ENCODE measurements around the gene ORMDL2. TPM values are rescaled to one million over a fixed set of nuclear protein-coding genes. Genes with fewer than 3 reads are reported as not detected.

ORMDL2 gene
- total and polyA plus RNA-seq, 4 donors: 23.6 to 37.4 (median 33.6) TPM

- Histone ChIP-seq H3K4me3 (ENCODE audit: low read length in 2 of 2) (peak overlapping the region in 1 of 2 donors; percentile 61), H3K4me1 (ENCODE audit: control insufficient read depth in 1 of 2, insufficient read depth in 2 of 2, low read length in 2 of 2) (no peaks in the 10 kb centered on the region), H3K9me3 (ENCODE audit: control insufficient read depth, low read length) (no peaks in the 10 kb centered on the region), H3K27me3 (ENCODE audit: control insufficient read depth in 1 of 2, insufficient read depth in 2 of 2, low read length in 1 of 2) (no peaks in the 10 kb centered on the region), H3K27ac (ENCODE audit: low read depth in 1 of 2, low read length in 2 of 2) (no peak overlapping the region), H3K36me3 (ENCODE audit: control insufficient read depth in 1 of 2, insufficient read depth in 2 of 2, low read length in 1 of 2) (peaks cover 4 to 11% of the 10 kb centered on the region in 2 donors)
- DNase-seq (peak in 1 of 2 donors; percentile 21), ATAC-seq (ENCODE audit: low FRiP score) (no peak)
- WGBS, 2 donors: 66% methylated on average over 6 of the region's 6 CpGs
- intact Hi-C loops (cut with DNase I): no loop called here
Measured at GRCh38 chr12:55818886-55819285, 1.0 kb downstream of the ORMDL2 start.

DNA sequence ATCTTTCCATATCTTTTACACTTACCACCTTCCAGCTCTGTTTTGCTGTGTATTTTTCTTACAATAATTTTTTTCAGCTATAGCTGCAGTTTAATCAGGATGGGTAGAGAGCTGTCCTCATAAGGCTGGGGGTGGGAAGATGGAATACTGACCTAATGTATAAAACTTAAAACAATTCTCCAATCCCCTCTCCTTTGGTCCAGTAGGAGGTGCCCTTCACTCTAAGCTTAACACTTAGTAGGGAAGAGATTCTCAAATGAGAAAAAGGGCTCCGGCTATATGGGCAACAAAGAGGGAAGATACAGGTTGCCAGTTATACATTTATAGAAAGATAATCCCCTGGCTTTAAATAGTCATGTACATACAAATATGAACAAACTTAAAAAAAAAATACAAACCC lies 2.8 kb downstream of the ORMDL2 start:
- WGBS, 2 donors: 72 to 86% methylated on average over 1 of the region's 1 CpG
- Histone ChIP-seq H3K27ac (ENCODE audit: low read depth in 1 of 2, low read length in 2 of 2) (no peak overlapping the region), H3K4me3 (ENCODE audit: low read length in 2 of 2) (no peak overlapping the region), H3K27me3 (ENCODE audit: control insufficient read depth in 1 of 2, insufficient read depth in 2 of 2, low read length in 1 of 2) (no peaks in the 10 kb centered on the region), H3K9me3 (ENCODE audit: control insufficient read depth, low read length) (no peaks in the 10 kb centered on the region), H3K36me3 (ENCODE audit: control insufficient read depth in 1 of 2, insufficient read depth in 2 of 2, low read length in 1 of 2) (peaks cover 4 to 11% of the 10 kb centered on the region in 2 donors), H3K4me1 (ENCODE audit: control insufficient read depth in 1 of 2, insufficient read depth in 2 of 2, low read length in 2 of 2) (no peaks in the 10 kb centered on the region)
- intact Hi-C loops (cut with DNase I): no loop called here
- DNase-seq (no peak), ATAC-seq (ENCODE audit: low FRiP score) (no peak)

DNA sequence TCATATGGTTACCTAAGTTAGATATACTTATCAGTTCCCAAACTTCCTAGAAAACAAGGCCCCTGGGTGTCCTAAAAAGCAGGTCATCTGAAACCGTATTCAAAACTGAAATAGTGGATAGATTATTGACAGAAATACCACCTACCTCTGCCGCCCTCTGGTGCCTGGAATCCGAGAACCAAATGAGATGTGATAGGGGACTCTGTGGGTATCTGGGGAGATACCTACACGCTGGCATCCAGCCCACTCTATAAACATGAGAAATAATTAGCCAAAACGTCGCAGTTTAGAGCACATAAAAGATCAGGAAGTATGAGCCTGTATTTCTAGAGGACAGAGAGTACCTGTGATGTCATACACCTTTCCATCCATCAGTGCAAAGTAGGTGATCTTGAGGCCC lies 4.4 kb downstream of the ORMDL2 start:
- intact Hi-C loops (cut with DNase I): no loop called here
- H3K4me3 ChIP-seq (ENCODE audit: low read length in 2 of 2): no peak overlapping the region
- ATAC-seq (ENCODE audit: low FRiP score): no peak
- no peak overlapping the region for H3K27ac ChIP-seq (ENCODE audit: low read depth in 1 of 2, low read length in 2 of 2)
- peak in 1 of 2 donors; percentile 48 for DNase-seq
- H3K9me3 ChIP-seq (ENCODE audit: control insufficient read depth, low read length): no peaks in the 10 kb centered on the region
- H3K36me3 ChIP-seq (ENCODE audit: control insufficient read depth in 1 of 2, insufficient read depth in 2 of 2, low read length in 1 of 2): peaks cover 4 to 11% of the 10 kb centered on the region in 2 donors
- H3K4me1 ChIP-seq (ENCODE audit: control insufficient read depth in 1 of 2, insufficient read depth in 2 of 2, low read length in 2 of 2): peaks cover 0 to 2% of the 10 kb centered on the region in 2 donors
- WGBS, 2 donors: 31 to 35% methylated on average over 6 of the region's 6 CpGs
- H3K27me3 ChIP-seq (ENCODE audit: control insufficient read depth in 1 of 2, insufficient read depth in 2 of 2, low read length in 1 of 2): no peaks in the 10 kb centered on the region

GRCh38 chr12:55823419-55823818 lies 5.6 kb downstream of the ORMDL2 start:
- H3K27ac ChIP-seq (ENCODE audit: low read depth in 1 of 2, low read length in 2 of 2): no peak overlapping the region
- intact Hi-C loops (cut with DNase I): no loop called here
- ATAC-seq (ENCODE audit: low FRiP score) (no peak), DNase-seq (no peak)
- no peak overlapping the region for H3K4me3 ChIP-seq (ENCODE audit: low read length in 2 of 2)
- 87 to 91% methylated on average over 4 of the region's 4 CpGs for WGBS, 2 donors
- H3K27me3 ChIP-seq (ENCODE audit: control insufficient read depth in 1 of 2, insufficient read depth in 2 of 2, low read length in 1 of 2): no peaks in the 10 kb centered on the region
- peaks cover 4 to 11% of the 10 kb centered on the region in 2 donors for H3K36me3 ChIP-seq (ENCODE audit: control insufficient read depth in 1 of 2, insufficient read depth in 2 of 2, low read length in 1 of 2)
- peaks cover 0 to 3% of the 10 kb centered on the region in 2 donors for H3K4me1 ChIP-seq (ENCODE audit: control insufficient read depth in 1 of 2, insufficient read depth in 2 of 2, low read length in 2 of 2)
- no peaks in the 10 kb centered on the region for H3K9me3 ChIP-seq (ENCODE audit: control insufficient read depth, low read length)

DNA sequence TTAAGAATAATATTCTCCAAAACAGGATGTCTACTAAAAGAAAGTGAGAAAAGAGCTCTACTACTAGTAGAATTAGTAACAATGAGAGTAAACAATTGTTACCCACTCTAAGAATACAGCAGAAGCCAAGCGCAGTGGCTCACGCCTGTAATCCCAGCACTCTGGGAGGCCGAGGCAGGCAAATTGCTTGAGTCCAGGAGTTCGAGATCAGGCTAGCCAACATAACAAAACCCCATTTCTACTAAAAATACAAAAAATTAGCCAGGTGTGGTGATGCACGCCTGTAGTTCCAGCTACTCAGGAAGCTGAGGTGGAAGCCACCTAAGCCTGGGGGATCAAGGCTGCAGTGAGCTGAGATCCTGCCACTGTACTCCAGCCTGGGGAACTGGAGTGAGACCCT lies 6.9 kb downstream of the ORMDL2 start:
- intact Hi-C loops (cut with DNase I): loop anchor here (5.0 kb wide), 2 partner anchors 82 to 103 kb away; partner anchors contain the start of genes GDF11 (in 1 of the 2) and PYM1 (in 1 of the 2)
- no peak for ATAC-seq (ENCODE audit: low FRiP score)
- H3K36me3 ChIP-seq (ENCODE audit: control insufficient read depth in 1 of 2, insufficient read depth in 2 of 2, low read length in 1 of 2): peaks cover 4 to 11% of the 10 kb centered on the region in 2 donors

GRCh38 chr12:55827806-55828205 lies 10.0 kb downstream of the ORMDL2 start:
- Histone ChIP-seq H3K27me3 (ENCODE audit: control insufficient read depth in 1 of 2, insufficient read depth in 2 of 2, low read length in 1 of 2) (no peaks in the 10 kb centered on the region), H3K4me3 (ENCODE audit: low read length in 2 of 2) (no peak overlapping the region), H3K4me1 (ENCODE audit: control insufficient read depth in 1 of 2, insufficient read depth in 2 of 2, low read length in 2 of 2) (peaks cover 0 to 3% of the 10 kb centered on the region in 2 donors), H3K9me3 (ENCODE audit: control insufficient read depth, low read length) (no peaks in the 10 kb centered on the region), H3K27ac (ENCODE audit: low read depth in 1 of 2, low read length in 2 of 2) (no peak overlapping the region), H3K36me3 (ENCODE audit: control insufficient read depth in 1 of 2, insufficient read depth in 2 of 2, low read length in 1 of 2) (no peaks in the 10 kb centered on the region)
- intact Hi-C loops (cut with DNase I): loop anchor here (5.0 kb wide), 2 partner anchors 86 to 99 kb away; partner anchors contain the start of genes GDF11 (in 1 of the 2) and PYM1 (in 1 of the 2)
- ATAC-seq (ENCODE audit: low FRiP score) (no peak), DNase-seq (no peak)
- WGBS, 2 donors: 88 to 90% methylated on average over 15 of the region's 15 CpGs

More for the DNA sequence above, 6.9 kb downstream of the ORMDL2 start:
- WGBS, 2 donors: 78 to 83% methylated on average over 5 of the region's 5 CpGs
- Histone ChIP-seq H3K4me3 (ENCODE audit: low read length in 2 of 2) (no peak overlapping the region), H3K9me3 (ENCODE audit: control insufficient read depth, low read length) (no peaks in the 10 kb centered on the region), H3K4me1 (ENCODE audit: control insufficient read depth in 1 of 2, insufficient read depth in 2 of 2, low read length in 2 of 2) (peaks cover 0 to 3% of the 10 kb centered on the region in 2 donors), H3K27me3 (ENCODE audit: control insufficient read depth in 1 of 2, insufficient read depth in 2 of 2, low read length in 1 of 2) (no peaks in the 10 kb centered on the region), H3K27ac (ENCODE audit: low read depth in 1 of 2, low read length in 2 of 2) (no peak overlapping the region)
- peak in 1 of 2 donors; percentile 37 for DNase-seq

DNA sequence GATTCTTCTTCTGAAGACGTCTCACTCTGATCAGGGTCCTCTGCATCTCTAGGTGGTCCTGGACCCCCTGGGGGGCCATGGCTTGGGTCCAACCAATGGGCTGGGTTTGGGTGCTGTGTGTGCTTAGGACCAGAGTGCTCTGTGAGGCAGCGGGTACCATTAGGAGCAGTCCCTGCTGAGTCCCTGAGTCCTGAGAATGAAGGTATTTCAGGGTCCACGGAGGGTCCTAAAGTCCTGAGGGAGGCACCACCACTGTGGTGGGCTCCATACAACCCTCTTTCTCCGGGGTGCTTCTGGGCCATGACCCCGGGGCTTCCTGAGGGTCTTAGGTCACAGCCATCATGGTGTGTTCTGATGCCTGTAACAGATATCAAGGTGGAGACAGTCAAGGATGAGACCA lies 10.5 kb downstream of the ORMDL2 start:
- WGBS, 2 donors: 86 to 87% methylated on average over 5 of the region's 5 CpGs
- Histone ChIP-seq H3K9me3 (ENCODE audit: control insufficient read depth, low read length) (no peaks in the 10 kb centered on the region), H3K27me3 (ENCODE audit: control insufficient read depth in 1 of 2, insufficient read depth in 2 of 2, low read length in 1 of 2) (no peaks in the 10 kb centered on the region), H3K4me1 (ENCODE audit: control insufficient read depth in 1 of 2, insufficient read depth in 2 of 2, low read length in 2 of 2) (peaks cover 0 to 3% of the 10 kb centered on the region in 2 donors), H3K36me3 (ENCODE audit: control insufficient read depth in 1 of 2, insufficient read depth in 2 of 2, low read length in 1 of 2) (no peaks in the 10 kb centered on the region), H3K27ac (ENCODE audit: low read depth in 1 of 2, low read length in 2 of 2) (peak overlapping the region in 1 of 2 donors; percentile 77), H3K4me3 (ENCODE audit: low read length in 2 of 2) (no peak overlapping the region)
- ATAC-seq (ENCODE audit: low FRiP score): no peak
- DNase-seq: peak in 1 of 2 donors; percentile 53
- intact Hi-C loops (cut with DNase I): loop anchor here (5.0 kb wide), 2 partner anchors 86 to 99 kb away; partner anchors contain the start of genes GDF11 (in 1 of the 2) and PYM1 (in 1 of the 2)

DNA sequence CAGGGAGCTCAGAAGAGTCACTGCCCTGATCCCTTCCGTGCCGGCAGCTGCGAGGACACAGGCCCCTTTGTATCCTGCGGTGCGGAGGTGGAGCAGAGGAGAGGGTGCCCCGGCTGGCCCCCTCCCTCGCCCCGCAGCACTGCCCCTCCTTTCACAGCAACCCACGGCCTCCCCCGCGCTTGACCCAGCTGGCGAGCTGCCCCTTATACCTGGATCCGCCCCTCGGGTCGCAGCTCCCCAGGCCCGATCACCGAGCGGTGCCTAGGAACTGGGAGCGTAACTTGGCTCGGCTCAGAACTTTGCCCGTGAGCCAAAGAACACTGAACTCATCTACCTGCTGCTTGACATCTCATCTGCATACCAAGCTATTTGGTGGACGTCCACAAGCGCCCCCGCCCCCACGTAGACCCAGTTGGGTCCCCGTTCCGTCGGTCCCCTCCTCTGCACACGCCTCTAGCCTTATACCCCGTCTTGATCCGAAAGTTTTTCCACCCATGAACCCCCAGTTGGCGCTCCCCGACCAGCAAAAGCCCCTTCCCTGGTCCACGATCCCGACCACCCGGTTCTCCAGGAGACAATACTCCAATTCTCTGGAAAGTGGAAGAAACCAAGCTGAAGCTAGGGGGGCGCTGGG lies 12.2 kb downstream of the ORMDL2 start:
- Histone ChIP-seq H3K36me3 (ENCODE audit: control insufficient read depth in 1 of 2, insufficient read depth in 2 of 2, low read length in 1 of 2) (no peaks in the 10 kb centered on the region), H3K27me3 (ENCODE audit: control insufficient read depth in 1 of 2, insufficient read depth in 2 of 2, low read length in 1 of 2) (no peaks in the 10 kb centered on the region), H3K4me1 (ENCODE audit: control insufficient read depth in 1 of 2, insufficient read depth in 2 of 2, low read length in 2 of 2) (peaks cover 0 to 3% of the 10 kb centered on the region in 2 donors), H3K9me3 (ENCODE audit: control insufficient read depth, low read length) (no peaks in the 10 kb centered on the region), H3K27ac (ENCODE audit: low read depth in 1 of 2, low read length in 2 of 2) (peak overlapping the region; percentile 78 to 91), H3K4me3 (ENCODE audit: low read length in 2 of 2) (peak overlapping the region; percentile 77 to 79)
- intact Hi-C loops (cut with DNase I): loop anchor here (1.0 to 5.0 kb wide), 5 partner anchors 15 to 97 kb away; partner anchors contain the start of genes PYM1 (in 2 of the 2) and GDF11 (in 1 of the 2)
- 0 to 1% methylated on average over 34 to 37 of the region's 37 CpGs for WGBS, 2 donors
- DNase-seq (peak; percentile 69 to 86), ATAC-seq (ENCODE audit: low FRiP score) (peak; percentile 57)

Measured in aorta (tissue), 5 donors.